Panc1 (cell line): ENCODE measurements around the gene PSMB11. TPM values are rescaled to one million over a fixed set of nuclear protein-coding genes. Genes with fewer than 3 reads are reported as not detected.

Experiments used
- ATAC-seq: fragments of 200-7000 bp; cut with Tn5 transposase; 2 replicates; pipeline ENCODE4 v1.9.1; 2020; ENCODE audit warnings: mild to moderate bottlenecking, moderate library complexity
- BruUV-seq: library from RNA; stranded (reverse); fragments of 400-500 nt; replicated peaks from 2 replicates; lab custom pipeline; 2021; lab: Mats Ljungman, UMichigan
- CTCF ChIA-PET: fragments of 300-600 bp; sonication (Branson Sonifier 250); formaldehyde crosslinking; loops from one replicate; lab custom pipeline; 2022; ENCODE audit warnings: antibody characterized with exemption; lab: Charles Lee
- POLR2A ChIA-PET: fragments of 300-600 bp; sonication (Branson Sonifier 250); formaldehyde crosslinking; loops from one replicate; lab custom pipeline; 2022; ENCODE audit warnings: antibody characterized with exemption; lab: Charles Lee
- DNase-seq: peaks from one replicate; pipeline ENCODE4 v3.0.0-alpha.2; 2010; ENCODE audit warnings: low read depth, low spot score
- H3K27ac ChIP-seq: 2 replicates; pipeline ENCODE4 v1.5.1; 2011; ENCODE audit warnings: mild to moderate bottlenecking, low read length, inconsistent platforms
- H3K27me3 ChIP-seq: fragments of 200-500 bp; sonication (Bioruptor generic); 2 replicates; pipeline ENCODE4 v1.6.0; 2014; ENCODE audit warnings: low read length, inconsistent platforms; ENCODE audit not compliant: control insufficient read depth, insufficient read depth
- H3K36me3 ChIP-seq: fragments of 200-500 bp; sonication (Bioruptor generic); 2 replicates; pipeline ENCODE4 v1.5.1; 2014; ENCODE audit warnings: inconsistent platforms, mild to moderate bottlenecking, low read length, moderate library complexity; ENCODE audit not compliant: control insufficient read depth, insufficient read depth
- H3K4me1 ChIP-seq: 2 replicates; pipeline ENCODE4 v1.5.1; 2011; ENCODE audit warnings: inconsistent platforms, mild to moderate bottlenecking, low read length, moderate library complexity; ENCODE audit not compliant: control insufficient read depth, insufficient read depth
- H3K4me3 ChIP-seq, 2 experiments: 2 replicates each; pipeline ENCODE4 v1.5.1; 2011 to 2012; ENCODE audit warnings: low read depth in 2 of 2, low read length in 2 of 2, mild to moderate bottlenecking in 2 of 2, inconsistent platforms in 1 of 2, moderate library complexity in 1 of 2
- H3K9me3 ChIP-seq: fragments of 200-500 bp; sonication (Bioruptor generic); 2 replicates; pipeline ENCODE4 v1.5.1; 2014; ENCODE audit warnings: low read depth, mild to moderate bottlenecking, inconsistent platforms, low read length, moderate library complexity; ENCODE audit not compliant: control insufficient read depth, insufficient read depth
- CTCF ChIP-seq: fragments of 450-650 bp; IDR thresholded peaks from 2 replicates; pipeline ENCODE4 v1.5.1; 2017; ENCODE audit warnings: mild to moderate bottlenecking
- POLR2AphosphoS5 ChIP-seq: IDR thresholded peaks from 2 replicates; pipeline ENCODE4 v1.6.1; 2012; ENCODE audit warnings: mild to moderate bottlenecking, low read depth, low read length, moderate library complexity
- REST ChIP-seq, 2 experiments: IDR thresholded peaks; 2 replicates each; pipeline ENCODE4 v1.6.1; 2011 to 2012; ENCODE audit warnings: low read depth in 2 of 2, control low read depth in 1 of 2, low read length in 1 of 2, mild to moderate bottlenecking in 1 of 2, moderate library complexity in 1 of 2; ENCODE audit not compliant: insufficient read depth in 1 of 2
- SIN3A ChIP-seq: IDR thresholded peaks from 2 replicates; pipeline ENCODE4 v1.6.1; 2012; ENCODE audit warnings: low read depth, mild to moderate bottlenecking, low read length, moderate library complexity, borderline replicate concordance; ENCODE audit not compliant: insufficient read depth
- TCF7L2 ChIP-seq: IDR thresholded peaks from 2 replicates; pipeline ENCODE4 v1.6.1; 2011; ENCODE audit warnings: mild to moderate bottlenecking, low read depth, low read length, inconsistent platforms
- in situ Hi-C: cut with HindIII; loops from 2 replicates; pipeline ENCODE4 v1.10.0; 2016; ENCODE audit warnings: low sequenced_read_pairs, low pct_unique_long_range_greater_than_20kb
- intact Hi-C: fragments of 100-400 bp; cut with micrococcal nuclease; formaldehyde crosslinking; loops from one replicate; pipeline ENCODE4 v1.10.0; 2022; ENCODE audit not compliant: unreplicated experiment
- total RNA-seq: library from RNA; stranded (reverse); gene quantifications from one replicate; pipeline ENCODE4 v1.2.1, GENCODE V29; 2021; ENCODE audit not compliant: unreplicated experiment

PSMB11 gene
- total RNA-seq, 1 experiment from 2014 or later: not detected

GRCh38 chr14:23017091-23017490, 24.9 kb upstream of the PSMB11 start:
- DNase-seq (no peak), ATAC-seq (no peak)
- no peaks in the 10 kb centered on the region for H3K27me3 ChIP-seq
- H3K36me3 ChIP-seq: no peaks in the 10 kb centered on the region
- ChIA-PET CTCF (no interaction called here), POLR2A (no interaction called here)
- no peaks in the 10 kb centered on the region for H3K9me3 ChIP-seq
- intact Hi-C loops: no loop called here
- TF ChIP-seq TCF7L2 (no peak), POLR2AphosphoS5 (no peak), SIN3A (no peak), CTCF (no peak)
- H3K4me1 ChIP-seq: no peaks in the 10 kb centered on the region
- H3K27ac ChIP-seq: no peak overlapping the region
- no TSS peak for BruUV-seq
- no peak overlapping the region for H3K4me3 ChIP-seq
- in situ Hi-C loops: no loop called here

- CTCF ChIA-PET: no interaction called here
- no TSS peak for BruUV-seq
Observed at GRCh38 chr14:23018107-23018506, 23.9 kb upstream of the PSMB11 start.

More at GRCh38 chr14:23018107-23018506, 23.9 kb upstream of the PSMB11 start:
- H3K4me1 ChIP-seq: no peaks in the 10 kb centered on the region
- H3K27me3 ChIP-seq: no peaks in the 10 kb centered on the region
- no peaks in the 10 kb centered on the region for H3K36me3 ChIP-seq
- no peak for ATAC-seq
- no peak overlapping the region for H3K4me3 ChIP-seq
- TF ChIP-seq POLR2AphosphoS5 (no peak), REST (IDR thresholded peaks at IDR 0.05; ENCODE audit: insufficient read depth in 1 of 2, low read depth in 2 of 2, low read length in 1 of 2) (no peak), TCF7L2 (no peak), SIN3A (no peak), CTCF (no peak)
- DNase-seq: no peak
- POLR2A ChIA-PET: no interaction called here
- intact Hi-C loops (no loop called here), in situ Hi-C loops (no loop called here)
- H3K9me3 ChIP-seq: no peaks in the 10 kb centered on the region
- H3K27ac ChIP-seq: no peak overlapping the region
